ENCODE results near the gene METAP1.
"Not testable (repeated sequence)": the region's sequence is repeated elsewhere in the genome, so short reads cannot be mapped to it uniquely, and the experiment has no call there.

DNA sequence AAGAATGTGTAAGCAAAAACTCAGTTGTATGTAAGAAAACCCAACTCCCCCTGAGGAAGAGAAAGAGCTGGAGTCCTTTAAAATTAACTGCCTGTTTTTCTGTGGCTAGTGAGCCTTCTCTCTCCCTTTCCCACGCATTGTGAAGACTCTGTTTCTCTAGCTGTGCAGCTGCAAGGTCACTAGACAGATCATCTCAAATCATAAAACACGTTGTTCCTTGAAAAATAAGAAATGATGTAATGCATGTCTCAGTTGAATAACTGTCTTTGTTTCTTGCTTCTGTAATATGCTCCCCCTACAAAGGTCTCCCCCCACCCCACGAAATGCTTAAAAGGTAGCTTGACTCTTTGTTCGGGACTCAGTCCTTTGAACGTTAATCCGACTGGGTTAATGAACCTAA, 85.3 kb downstream of the METAP1 start:
- TF ChIP-seq, protein P1, sequence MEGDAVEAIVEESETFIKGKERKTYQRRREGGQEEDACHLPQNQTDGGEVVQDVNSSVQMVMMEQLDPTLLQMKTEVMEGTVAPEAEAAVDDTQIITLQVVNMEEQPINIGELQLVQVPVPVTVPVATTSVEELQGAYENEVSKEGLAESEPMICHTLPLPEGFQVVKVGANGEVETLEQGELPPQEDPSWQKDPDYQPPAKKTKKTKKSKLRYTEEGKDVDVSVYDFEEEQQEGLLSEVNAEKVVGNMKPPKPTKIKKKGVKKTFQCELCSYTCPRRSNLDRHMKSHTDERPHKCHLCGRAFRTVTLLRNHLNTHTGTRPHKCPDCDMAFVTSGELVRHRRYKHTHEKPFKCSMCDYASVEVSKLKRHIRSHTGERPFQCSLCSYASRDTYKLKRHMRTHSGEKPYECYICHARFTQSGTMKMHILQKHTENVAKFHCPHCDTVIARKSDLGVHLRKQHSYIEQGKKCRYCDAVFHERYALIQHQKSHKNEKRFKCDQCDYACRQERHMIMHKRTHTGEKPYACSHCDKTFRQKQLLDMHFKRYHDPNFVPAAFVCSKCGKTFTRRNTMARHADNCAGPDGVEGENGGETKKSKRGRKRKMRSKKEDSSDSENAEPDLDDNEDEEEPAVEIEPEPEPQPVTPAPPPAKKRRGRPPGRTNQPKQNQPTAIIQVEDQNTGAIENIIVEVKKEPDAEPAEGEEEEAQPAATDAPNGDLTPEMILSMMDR (IDR thresholded peaks at IDR 0.05): not testable (repeated sequence)
- not testable (repeated sequence) for TF ChIP-seq EZH2 (IDR thresholded peaks at IDR 0.05; ENCODE audit: borderline replicate concordance, insufficient read depth, low read depth, low read length, poor library complexity, severe bottlenecking)

All from B cell (primary cell).